ENCODE data around the gene SHPK.

The SHPK gene

GRCh38 chr17:3603119-3603869 is 32.8 kb downstream of the SHPK start:
- TF ChIP-seq CTCF (IDR thresholded peaks at IDR 0.05; ENCODE audit: extremely low read depth, insufficient read depth, missing control alignments) = no peak
- DNase-seq (ENCODE audit: low spot score) = no peak
- in situ Hi-C loops (cut with MboI; ENCODE audit: low pct_unique_long_range_greater_than_20kb, low sequenced_read_pairs, unreplicated experiment) = no loop called here

GRCh38 chr17:3602499-3602898 is 33.6 kb downstream of the SHPK start:
- peak; percentile 66 for DNase-seq (ENCODE audit: low spot score)
- TF ChIP-seq CTCF (IDR thresholded peaks at IDR 0.05; ENCODE audit: extremely low read depth, insufficient read depth, missing control alignments) = peak; percentile 62
- in situ Hi-C loops (cut with MboI; ENCODE audit: low pct_unique_long_range_greater_than_20kb, low sequenced_read_pairs, unreplicated experiment) = no loop called here

DNA sequence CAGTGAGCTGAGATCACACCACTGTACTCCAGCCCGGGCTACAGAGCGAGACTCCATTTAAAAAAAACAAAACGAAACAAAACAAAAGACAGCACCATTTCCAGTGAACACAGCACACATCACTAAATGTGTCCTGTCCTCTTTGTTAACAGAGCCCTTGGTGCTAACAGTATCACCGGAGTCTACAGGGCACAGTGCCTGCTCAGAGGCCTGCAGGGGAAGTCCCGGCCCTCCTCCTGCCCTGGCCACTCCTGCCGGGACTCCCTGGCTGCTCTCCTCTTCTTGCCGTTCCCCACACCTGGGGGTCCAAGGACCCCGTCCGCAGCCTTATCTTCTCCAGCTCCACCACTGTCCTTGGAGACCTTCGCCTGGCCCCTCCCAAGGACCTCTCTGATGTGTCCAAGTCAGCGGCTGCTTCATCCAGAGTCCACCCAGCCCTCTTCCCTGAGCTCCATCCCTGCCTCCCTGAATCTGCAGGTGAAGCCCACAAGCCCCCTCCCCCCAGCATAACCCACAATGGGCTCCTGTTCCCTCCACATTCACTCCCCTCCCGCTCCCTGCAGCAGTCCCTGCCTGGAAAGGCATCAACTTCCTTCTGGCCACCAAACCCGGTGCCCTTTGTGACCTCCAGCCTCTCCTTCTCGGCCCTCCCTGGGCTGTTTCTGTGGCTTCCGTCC is 35.4 kb downstream of the SHPK start:
- DNase-seq (ENCODE audit: low spot score) = no peak
- in situ Hi-C loops (cut with MboI; ENCODE audit: low pct_unique_long_range_greater_than_20kb, low sequenced_read_pairs, unreplicated experiment) = no loop called here
- TF ChIP-seq CTCF (IDR thresholded peaks at IDR 0.05; ENCODE audit: extremely low read depth, insufficient read depth, missing control alignments) = no peak

DNA sequence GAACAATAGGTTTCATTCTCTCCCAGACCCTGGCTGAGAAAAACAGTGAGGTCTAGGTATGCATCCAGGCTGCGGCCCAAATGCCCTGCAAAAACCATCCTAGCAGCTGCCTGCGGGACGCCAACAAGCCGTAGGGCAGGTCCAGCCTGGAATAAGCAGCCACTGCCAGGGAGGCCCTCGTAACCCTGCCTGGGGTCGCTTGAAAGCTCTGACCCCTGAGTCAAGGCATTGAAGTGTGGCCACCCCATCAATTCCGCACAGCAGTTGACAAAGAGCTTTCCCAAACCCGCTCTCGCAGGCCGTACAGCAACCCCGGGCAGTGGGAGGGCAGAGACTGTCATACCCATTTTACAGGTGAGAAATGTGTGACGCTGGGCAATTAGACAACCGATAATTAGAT is 38.0 kb downstream of the SHPK start:
- no peak for TF ChIP-seq CTCF (IDR thresholded peaks at IDR 0.05; ENCODE audit: extremely low read depth, insufficient read depth, missing control alignments)
- in situ Hi-C loops (cut with MboI; ENCODE audit: low pct_unique_long_range_greater_than_20kb, low sequenced_read_pairs, unreplicated experiment) = loop anchor here (25.0 kb wide), 1 partner anchor 111 kb away; the partner anchor contains the start of gene ASPA
- DNase-seq (ENCODE audit: low spot score) = no peak

DNA sequence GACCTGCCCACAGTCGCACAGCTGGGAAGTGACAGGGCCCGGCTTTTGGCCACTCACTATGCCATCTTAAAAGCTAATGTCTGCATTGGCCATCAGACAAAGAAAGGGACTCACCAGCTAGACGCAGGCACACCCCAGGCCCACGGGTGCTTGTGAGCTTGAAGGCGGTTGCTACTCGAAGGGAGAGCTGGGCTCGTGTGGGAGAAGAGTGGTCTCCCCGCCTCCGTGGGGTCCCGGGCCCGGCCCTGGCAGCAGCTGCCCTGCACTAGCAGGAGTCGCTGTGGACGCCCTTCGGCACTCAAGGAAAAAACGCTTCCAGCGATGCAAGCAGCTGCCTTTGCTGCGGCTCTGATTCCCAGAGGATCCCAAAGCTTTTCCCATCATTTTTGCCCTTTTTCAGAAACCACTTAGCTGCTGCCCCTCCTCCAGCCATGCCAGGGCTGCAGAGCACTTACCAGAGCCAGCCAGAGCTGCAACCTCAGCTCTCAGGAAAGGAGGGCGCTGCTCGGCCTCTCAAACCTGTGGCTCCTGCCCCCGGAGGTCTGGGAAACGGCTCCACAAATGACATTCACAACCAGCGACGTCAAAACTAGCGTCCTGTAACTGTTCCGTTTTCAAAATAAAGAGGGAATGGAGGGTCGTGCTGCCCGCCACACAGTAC is 39.1 kb downstream of the SHPK start:
- DNase-seq (ENCODE audit: low spot score) = no peak
- in situ Hi-C loops (cut with MboI; ENCODE audit: low pct_unique_long_range_greater_than_20kb, low sequenced_read_pairs, unreplicated experiment) = loop anchor here (25.0 kb wide), 1 partner anchor 110 kb away; the partner anchor contains the start of gene ASPA
- TF ChIP-seq CTCF (IDR thresholded peaks at IDR 0.05; ENCODE audit: extremely low read depth, insufficient read depth, missing control alignments) = no peak

DNA sequence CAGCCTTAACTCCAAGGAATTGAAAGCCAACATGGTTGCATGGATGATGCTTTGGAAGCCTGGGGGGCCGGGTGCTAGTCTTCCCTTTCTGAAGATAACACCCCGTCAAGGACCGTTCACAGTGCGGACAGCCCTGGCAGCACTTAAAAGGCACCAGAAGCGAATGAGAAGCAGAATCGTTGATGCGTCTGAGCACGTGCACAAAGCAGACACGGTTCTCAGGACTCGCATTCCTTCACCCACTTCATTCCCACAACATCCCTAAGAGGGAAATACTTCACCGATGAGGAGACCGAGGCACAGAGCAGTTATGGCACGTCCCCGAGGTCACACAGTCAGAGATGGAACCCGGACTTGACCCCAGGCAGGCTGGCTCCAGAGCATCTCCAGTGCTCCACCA is 41.1 kb downstream of the SHPK start:
- no peak for DNase-seq (ENCODE audit: low spot score)
- in situ Hi-C loops (cut with MboI; ENCODE audit: low pct_unique_long_range_greater_than_20kb, low sequenced_read_pairs, unreplicated experiment) = loop anchor here (25.0 kb wide), 1 partner anchor 108 kb away; the partner anchor contains the start of gene ASPA
- TF ChIP-seq CTCF (IDR thresholded peaks at IDR 0.05; ENCODE audit: extremely low read depth, insufficient read depth, missing control alignments) = no peak
